M059J (cell line): ENCODE measurements around the gene TOP1. TPM values are rescaled to one million over a fixed set of nuclear protein-coding genes. Genes with fewer than 3 reads are reported as not detected.

ENCODE experiments used
- DNase-seq: peaks from one replicate; pipeline ENCODE4 v3.0.0-alpha.2; 2012; ENCODE audit warnings: low read depth
- total RNA-seq: library from RNA; depleted of rRNA; stranded (reverse); fragments of >200 nt; shearing (Covaris generic); gene quantifications from 2 replicates; pipeline ENCODE4 v1.2.3, GENCODE V29; 2014

Gene TOP1
- total RNA-seq, 1 experiment from 2014 or later = 49.9 TPM

- DNase-seq = no peak
These were observed 6.6 kb downstream of the TOP1 start for GRCh38 chr20:41035207-41035606.

GRCh38 chr20:41037179-41037578, 8.6 kb downstream of the TOP1 start:
- DNase-seq = no peak

GRCh38 chr20:41038149-41038877, 9.7 kb downstream of the TOP1 start:
- DNase-seq = no peak

GRCh38 chr20:41038878-41039404, 10.3 kb downstream of the TOP1 start:
- DNase-seq = no peak

GRCh38 chr20:41040855-41041254, 12.2 kb downstream of the TOP1 start:
- no peak for DNase-seq

- no peak for DNase-seq
These were observed 13.1 kb downstream of the TOP1 start for GRCh38 chr20:41041693-41042092.

- no peak for DNase-seq
These were observed 15.9 kb downstream of the TOP1 start for GRCh38 chr20:41044409-41045062.

GRCh38 chr20:41045671-41046070, 17.0 kb downstream of the TOP1 start:
- no peak for DNase-seq

- peak; percentile 68 for DNase-seq
These were observed 18.1 kb downstream of the TOP1 start for GRCh38 chr20:41046716-41047115.

GRCh38 chr20:41047279-41047974, 18.8 kb downstream of the TOP1 start:
- peak; percentile 29 for DNase-seq

GRCh38 chr20:41047975-41048305, 19.3 kb downstream of the TOP1 start:
- DNase-seq = peak; percentile 75

- DNase-seq = peak; percentile 45
These were observed 20.1 kb downstream of the TOP1 start for GRCh38 chr20:41048461-41049301.

GRCh38 chr20:41049451-41049850, 20.8 kb downstream of the TOP1 start:
- DNase-seq = no peak

GRCh38 chr20:41050361-41051008, 21.9 kb downstream of the TOP1 start:
- DNase-seq = peak; percentile 52

GRCh38 chr20:41051009-41051825, 22.6 kb downstream of the TOP1 start:
- DNase-seq = no peak

- DNase-seq = peak; percentile 48
These were observed 24.3 kb downstream of the TOP1 start for GRCh38 chr20:41052742-41053419.

GRCh38 chr20:41054070-41054846, 25.6 kb downstream of the TOP1 start:
- no peak for DNase-seq

- DNase-seq = no peak
These were observed 26.2 kb downstream of the TOP1 start for GRCh38 chr20:41054847-41055230.

GRCh38 chr20:41055679-41056078, 27.1 kb downstream of the TOP1 start:
- no peak for DNase-seq
